ENCODE measurements around the gene CD180.

CD180 gene

DNA sequence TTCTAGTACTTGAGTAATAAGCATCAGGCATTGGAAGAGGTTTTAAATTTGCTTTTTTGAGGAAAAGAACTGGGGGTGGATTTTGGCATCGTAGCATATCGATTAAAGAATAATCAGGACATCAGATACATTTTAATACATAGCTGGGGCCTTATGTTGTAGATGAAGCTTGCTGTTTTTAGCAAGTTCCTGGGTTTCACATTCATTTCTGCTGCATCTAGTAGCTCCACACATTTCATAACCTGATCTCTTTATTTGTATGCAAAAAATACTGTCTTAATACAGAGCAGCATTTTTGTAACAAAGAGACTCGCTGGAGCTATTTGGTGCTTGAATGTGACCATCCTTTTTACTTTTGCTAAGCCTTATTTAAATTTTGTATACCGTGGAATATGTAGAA is 28.5 kb downstream of the CD180 start:
- H3K4me3 ChIP-seq (ENCODE audit: low read depth, low read length), result no peak overlapping the region
- in situ Hi-C loops (cut with HindIII; ENCODE audit: low pct_ligation_motif_present, low sequenced_read_pairs), result no loop called here
- H3K27ac ChIP-seq, result no peak overlapping the region

GRCh38 chr5:67166460-67167285 is 29.9 kb downstream of the CD180 start:
- no peak for TF ChIP-seq CTCF (IDR thresholded peaks at IDR 0.05; ENCODE audit: low read depth, low read length, missing control alignments)
- Histone ChIP-seq H3K4me3 (ENCODE audit: low read depth, low read length) (peak overlapping the region; percentile 26), H3K36me3 (replicated peaks) (peaks cover 19% of the 10 kb centered on the region), H3K27me3 (replicated peaks) (no peaks in the 10 kb centered on the region), H3K27ac (no peak overlapping the region)
- DNase-seq, result no peak
- in situ Hi-C loops (cut with HindIII; ENCODE audit: low pct_ligation_motif_present, low sequenced_read_pairs), result no loop called here

More for the DNA sequence above, 28.5 kb downstream of the CD180 start:
- peaks cover 15% of the 10 kb centered on the region for H3K36me3 ChIP-seq (replicated peaks)
- TF ChIP-seq CTCF (IDR thresholded peaks at IDR 0.05; ENCODE audit: low read depth, low read length, missing control alignments), result no peak
- H3K27me3 ChIP-seq (replicated peaks), result no peaks in the 10 kb centered on the region
- no peak for DNase-seq

DNA sequence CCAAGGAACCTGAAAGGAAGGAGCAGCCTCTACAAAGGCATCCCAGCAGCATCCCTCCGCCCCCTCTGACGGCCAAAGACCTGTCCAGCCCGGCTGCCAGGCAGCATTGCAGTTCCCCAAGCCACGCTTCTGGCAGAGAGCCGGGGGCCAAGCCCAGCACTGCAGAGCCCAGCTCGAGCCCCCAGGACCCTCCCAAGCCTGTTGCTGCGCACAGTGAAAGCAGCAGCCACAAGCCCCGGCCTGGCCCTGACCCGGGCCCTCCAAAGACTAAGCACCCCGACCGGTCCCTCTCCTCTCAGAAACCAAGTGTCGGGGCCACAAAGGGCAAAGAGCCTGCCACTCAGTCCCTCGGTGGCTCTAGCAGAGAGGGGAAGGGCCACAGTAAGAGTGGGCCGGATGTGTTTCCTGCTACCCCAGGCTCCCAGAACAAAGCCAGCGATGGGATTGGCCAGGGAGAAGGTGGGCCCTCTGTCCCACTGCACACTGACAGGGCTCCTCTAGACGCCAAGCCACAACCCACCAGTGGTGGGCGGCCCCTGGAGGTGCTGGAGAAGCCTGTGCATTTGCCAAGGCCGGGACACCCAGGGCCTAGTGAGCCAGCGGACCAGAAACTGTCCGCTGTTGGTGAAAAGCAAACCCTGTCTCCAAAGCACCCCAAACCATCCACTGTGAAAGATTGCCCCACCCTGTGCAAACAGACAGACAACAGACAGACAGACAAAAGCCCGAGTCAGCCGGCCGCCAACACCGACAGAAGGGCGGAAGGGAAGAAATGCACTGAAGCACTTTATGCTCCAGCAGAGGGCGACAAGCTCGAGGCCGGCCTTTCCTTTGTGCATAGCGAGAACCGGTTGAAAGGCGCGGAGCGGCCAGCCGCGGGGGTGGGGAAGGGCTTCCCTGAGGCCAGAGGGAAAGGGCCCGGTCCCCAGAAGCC is 30.8 kb downstream of the CD180 start:
- in situ Hi-C loops (cut with HindIII; ENCODE audit: low pct_ligation_motif_present, low sequenced_read_pairs), result no loop called here
- peak overlapping the region; percentile 26 for H3K4me3 ChIP-seq (ENCODE audit: low read depth, low read length)
- DNase-seq, result peak; percentile 73
- H3K36me3 ChIP-seq (replicated peaks), result peaks cover 19% of the 10 kb centered on the region
- peak; percentile 88 for TF ChIP-seq CTCF (IDR thresholded peaks at IDR 0.05; ENCODE audit: low read depth, low read length, missing control alignments)
- H3K27me3 ChIP-seq (replicated peaks), result no peaks in the 10 kb centered on the region
- H3K27ac ChIP-seq, result no peak overlapping the region

- peaks cover 19% of the 10 kb centered on the region for H3K36me3 ChIP-seq (replicated peaks)
- no peaks in the 10 kb centered on the region for H3K27me3 ChIP-seq (replicated peaks)
- TF ChIP-seq CTCF (IDR thresholded peaks at IDR 0.05; ENCODE audit: low read depth, low read length, missing control alignments), result no peak
- H3K4me3 ChIP-seq (ENCODE audit: low read depth, low read length), result no peak overlapping the region
- no peak for DNase-seq
- in situ Hi-C loops (cut with HindIII; ENCODE audit: low pct_ligation_motif_present, low sequenced_read_pairs), result no loop called here
- H3K27ac ChIP-seq, result no peak overlapping the region
Observed at GRCh38 chr5:67164856-67165525, 31.6 kb downstream of the CD180 start.

GRCh38 chr5:67163863-67164595 is 32.6 kb downstream of the CD180 start:
- in situ Hi-C loops (cut with HindIII; ENCODE audit: low pct_ligation_motif_present, low sequenced_read_pairs), result no loop called here
- H3K36me3 ChIP-seq (replicated peaks), result peaks cover 19% of the 10 kb centered on the region

More at GRCh38 chr5:67163863-67164595, 32.6 kb downstream of the CD180 start:
- Histone ChIP-seq H3K4me3 (ENCODE audit: low read depth, low read length) (no peak overlapping the region), H3K27me3 (replicated peaks) (no peaks in the 10 kb centered on the region), H3K27ac (no peak overlapping the region)
- DNase-seq, result no peak
- no peak for TF ChIP-seq CTCF (IDR thresholded peaks at IDR 0.05; ENCODE audit: low read depth, low read length, missing control alignments)
